Fibroblast of skin of left quadriceps (primary cell): ENCODE results near the gene SLC16A6.
"Not testable (repeated sequence)": the region's sequence is repeated elsewhere in the genome, so short reads cannot be mapped to it uniquely, and the experiment has no call there.

ENCODE experiments used
- DNase-seq, 2 experiments: peaks; one replicate each; pipeline ENCODE4 v3.0.0-alpha.2; 2013; ENCODE audit warnings: low read depth in 2 of 2

Gene SLC16A6

GRCh38 chr17:68220186-68220585 is 70.7 kb downstream of the SLC16A6 start:
- DNase-seq = not testable (repeated sequence)

GRCh38 chr17:68219429-68219828 is 71.5 kb downstream of the SLC16A6 start:
- DNase-seq = not testable (repeated sequence)
